Transverse colon (tissue), 4 donors: Measurements from ENCODE around the gene ANKS1B. TPM values are rescaled to one million over a fixed set of nuclear protein-coding genes. Genes with fewer than 3 reads are reported as not detected.

ENCODE experiments used
- DNase-seq: peaks from one replicate; pipeline ENCODE4 v3.0.0-alpha.2; 2019
- H3K27ac ChIP-seq, 4 donors: fragments of 200-600 bp; sonication (generic); 2 replicates each; pipeline ENCODE4 v1.5.1; 2016 to 2018; ENCODE audit warnings: inconsistent platforms in 4 of 4
- H3K27me3 ChIP-seq: fragments of 200-600 bp; sonication (generic); 2 replicates; pipeline ENCODE4 v1.5.1; 2017; ENCODE audit warnings: inconsistent platforms
- H3K36me3 ChIP-seq, 4 donors: fragments of 200-600 bp; sonication (generic); 2 replicates each; pipeline ENCODE4 v1.5.1; 2017 to 2019; ENCODE audit warnings: inconsistent platforms in 4 of 4
- H3K4me1 ChIP-seq, 4 donors: fragments of 200-600 bp; sonication (generic); 2 replicates each; pipeline ENCODE4 v1.5.1; 2017 to 2020; ENCODE audit warnings: inconsistent platforms in 4 of 4
- H3K4me3 ChIP-seq, 4 donors: fragments of 200-600 bp; sonication (generic); 1 replicate in 1 of 4; 2 replicates in 3 of 4; pipeline versions ENCODE4 v1.5.1 to v1.6.1; 2017 to 2019; ENCODE audit warnings: inconsistent platforms in 4 of 4
- H3K9me3 ChIP-seq, 2 donors: fragments of 200-600 bp; sonication (generic); 2 replicates each; pipeline ENCODE4 v1.5.1; 2017 to 2019; ENCODE audit warnings: inconsistent platforms in 2 of 2
- EP300 ChIP-seq: sonication (generic); formaldehyde crosslinking; IDR thresholded peaks from one replicate; pipeline ENCODE4 v1.6.1; 2017; ENCODE audit warnings: antibody characterized with exemption, low read depth
- POLR2A ChIP-seq: fragments of 450-650 bp; IDR thresholded peaks from one replicate; pipeline ENCODE4 v1.6.1; 2016; ENCODE audit warnings: antibody characterized with exemption, mild to moderate bottlenecking, moderate library complexity
- POLR2AphosphoS5 ChIP-seq, 3 donors: sonication (generic); formaldehyde crosslinking; IDR thresholded peaks; one replicate each; pipeline ENCODE4 v1.6.1; 2016; ENCODE audit warnings: antibody characterized with exemption in 3 of 3
- WGBS, 2 donors: methylation state at CpG; one replicate each; pipeline ENCODE4 v1.1.5; 2018; ENCODE audit warnings: low coverage in 1 of 2; 5-methylcytosine and 5-hydroxymethylcytosine counted together
- in situ Hi-C, 4 donors: fragments of 200-750 bp; cut with MboI; loops; one replicate each; pipeline versions ENCODE4 v1.15.0 to v1.15.1; 2017; ENCODE audit warnings: low sequenced_read_pairs in 3 of 4, low pct_ligation_motif_present in 1 of 4, low pct_unique_long_range_greater_than_20kb in 1 of 4
- intact Hi-C: fragments of 100-400 bp; cut with DNase I; formaldehyde crosslinking; loops from one replicate; pipeline ENCODE4 v1.15.1; 2023; ENCODE audit warnings: low total_unique reads
- total RNA-seq, 4 donors: library from RNA; depleted of rRNA; stranded (reverse); fragments of >200 nt; gene quantifications; one replicate each; pipeline ENCODE4 v1.1.0, GENCODE V29; 2016
- TF ChIP-seq, protein P1 (sequence below), 5 experiments: fragments of 200-600 bp in 3 of 5; fragments of 450-650 bp in 2 of 5; sonication (generic) in 3 of 5; IDR thresholded peaks; 1 replicate in 2 of 5; 2 replicates in 3 of 5; pipeline ENCODE4 v1.5.1; 2016 to 2017; ENCODE audit warnings: antibody characterized with exemption in 5 of 5, inconsistent platforms in 3 of 5, mild to moderate bottlenecking in 2 of 5, moderate library complexity in 1 of 5

The ANKS1B gene
- total RNA-seq, 4 donors from 2014 or later: 1.4 to 6.4 (median 3.5) TPM; not detected in 1

- DNase-seq: no peak
- 77 to 84% methylated on average over 2 of the region's 2 CpGs for WGBS, 2 donors
- TF ChIP-seq EP300 (no peak), POLR2A (no peak), POLR2AphosphoS5 (IDR thresholded peaks at IDR 0.05) (no peak)
- TF ChIP-seq, protein P1, sequence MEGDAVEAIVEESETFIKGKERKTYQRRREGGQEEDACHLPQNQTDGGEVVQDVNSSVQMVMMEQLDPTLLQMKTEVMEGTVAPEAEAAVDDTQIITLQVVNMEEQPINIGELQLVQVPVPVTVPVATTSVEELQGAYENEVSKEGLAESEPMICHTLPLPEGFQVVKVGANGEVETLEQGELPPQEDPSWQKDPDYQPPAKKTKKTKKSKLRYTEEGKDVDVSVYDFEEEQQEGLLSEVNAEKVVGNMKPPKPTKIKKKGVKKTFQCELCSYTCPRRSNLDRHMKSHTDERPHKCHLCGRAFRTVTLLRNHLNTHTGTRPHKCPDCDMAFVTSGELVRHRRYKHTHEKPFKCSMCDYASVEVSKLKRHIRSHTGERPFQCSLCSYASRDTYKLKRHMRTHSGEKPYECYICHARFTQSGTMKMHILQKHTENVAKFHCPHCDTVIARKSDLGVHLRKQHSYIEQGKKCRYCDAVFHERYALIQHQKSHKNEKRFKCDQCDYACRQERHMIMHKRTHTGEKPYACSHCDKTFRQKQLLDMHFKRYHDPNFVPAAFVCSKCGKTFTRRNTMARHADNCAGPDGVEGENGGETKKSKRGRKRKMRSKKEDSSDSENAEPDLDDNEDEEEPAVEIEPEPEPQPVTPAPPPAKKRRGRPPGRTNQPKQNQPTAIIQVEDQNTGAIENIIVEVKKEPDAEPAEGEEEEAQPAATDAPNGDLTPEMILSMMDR (IDR thresholded peaks at IDR 0.05): no peak
- intact Hi-C loops (no loop called here), in situ Hi-C loops (no loop called here)
- Histone ChIP-seq H3K36me3 (no peaks in the 10 kb centered on the region), H3K9me3 (no peaks in the 10 kb centered on the region), H3K27me3 (no peaks in the 10 kb centered on the region), H3K4me3 (no peak overlapping the region), H3K27ac (no peak overlapping the region), H3K4me1 (no peaks in the 10 kb centered on the region)
These were observed 58.1 kb downstream of the ANKS1B start for GRCh38 chr12:99926511-99927169.

GRCh38 chr12:99920353-99920960, 64.3 kb downstream of the ANKS1B start:
- 86 to 87% methylated on average over 3 to 5 of the region's 5 CpGs for WGBS, 2 donors
- no peak for DNase-seq
- intact Hi-C loops: no loop called here
- Histone ChIP-seq H3K4me3 (no peak overlapping the region), H3K27ac (no peak overlapping the region), H3K36me3 (no peaks in the 10 kb centered on the region), H3K27me3 (no peaks in the 10 kb centered on the region), H3K9me3 (no peaks in the 10 kb centered on the region), H3K4me1 (no peaks in the 10 kb centered on the region)
- in situ Hi-C loops: no loop called here
- TF ChIP-seq POLR2A: no peak
- no peak for TF ChIP-seq EP300
- no peak for TF ChIP-seq POLR2AphosphoS5 (IDR thresholded peaks at IDR 0.05)
- TF ChIP-seq, protein P1 (IDR thresholded peaks at IDR 0.05): no peak

DNA sequence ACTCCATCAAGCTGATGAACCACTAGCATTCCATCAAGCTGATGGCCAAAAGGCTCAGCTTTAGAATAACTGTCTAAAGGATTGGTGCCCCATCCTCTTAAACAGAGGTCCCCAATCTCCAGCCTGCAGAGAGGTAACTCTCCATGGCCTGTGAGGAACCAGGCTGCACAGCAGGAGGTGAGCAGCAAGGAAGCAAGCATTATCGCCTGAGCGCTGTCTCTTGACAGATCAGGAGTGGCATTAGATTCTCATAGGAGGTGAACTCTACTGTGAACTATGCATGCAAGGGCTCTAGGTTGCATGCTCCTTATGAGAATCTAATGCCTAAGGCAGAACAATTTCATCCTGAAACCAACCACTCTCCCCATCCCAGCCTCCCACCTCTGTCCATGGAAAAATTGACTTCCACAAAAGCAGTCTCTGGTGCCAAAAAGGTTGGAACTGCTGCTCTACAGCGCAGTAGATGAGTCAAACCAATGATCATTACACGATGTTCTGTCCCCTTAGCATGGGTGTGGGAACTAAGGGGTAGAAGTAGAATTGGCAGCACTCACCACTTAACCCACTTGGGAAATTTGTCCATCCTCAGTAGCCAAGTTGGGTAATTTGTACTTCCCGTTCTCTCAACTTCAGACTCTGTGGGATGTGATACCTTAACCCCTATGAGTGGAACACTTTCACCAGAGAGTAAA, 66.9 kb downstream of the ANKS1B start:
- Histone ChIP-seq H3K36me3 (no peaks in the 10 kb centered on the region), H3K4me3 (no peak overlapping the region), H3K9me3 (no peaks in the 10 kb centered on the region), H3K27ac (no peak overlapping the region), H3K4me1 (no peaks in the 10 kb centered on the region), H3K27me3 (no peaks in the 10 kb centered on the region)
- in situ Hi-C loops (no loop called here), intact Hi-C loops (loop anchor here (10.0 kb wide), 1 partner anchor 57 kb away; no protein-coding TSS in a partner anchor)
- WGBS, 2 donors: 88 to 100% methylated on average over 1 to 5 of the region's 5 CpGs
- TF ChIP-seq POLR2AphosphoS5 (IDR thresholded peaks at IDR 0.05) (no peak), POLR2A (no peak), EP300 (no peak)
- TF ChIP-seq, protein P1 (IDR thresholded peaks at IDR 0.05): no peak
- no peak for DNase-seq

- 57 to 79% methylated on average over 3 of the region's 3 CpGs for WGBS, 2 donors
- in situ Hi-C loops: no loop called here
These were observed 68.2 kb downstream of the ANKS1B start for GRCh38 chr12:99916555-99916954.

More at GRCh38 chr12:99916555-99916954, 68.2 kb downstream of the ANKS1B start:
- TF ChIP-seq EP300: no peak
- TF ChIP-seq, protein P1 (IDR thresholded peaks at IDR 0.05): no peak
- DNase-seq: no peak
- no peak overlapping the region for H3K27ac ChIP-seq
- H3K36me3 ChIP-seq: no peaks in the 10 kb centered on the region
- no peak overlapping the region for H3K4me3 ChIP-seq
- H3K4me1 ChIP-seq: no peaks in the 10 kb centered on the region
- H3K9me3 ChIP-seq: no peaks in the 10 kb centered on the region
- H3K27me3 ChIP-seq: no peaks in the 10 kb centered on the region
- intact Hi-C loops: loop anchor here (10.0 kb wide), 1 partner anchor 58 kb away; no protein-coding TSS in a partner anchor
